HFFc6 (cell line): Measurements from ENCODE around the gene HSD17B12. TPM values are rescaled to one million over a fixed set of nuclear protein-coding genes. Genes with fewer than 3 reads are reported as not detected.

ENCODE experiments used
- DNase-seq: peaks from one replicate; pipeline ENCODE4 v3.0.0-alpha.2; 2018
- H3K27ac Mint-ChIP-seq: 2 replicates; pipeline ENCODE4 v1.8.0; 2020; ENCODE audit warnings: mild to moderate bottlenecking, mixed read lengths
- H3K27me3 Mint-ChIP-seq: 2 replicates; pipeline ENCODE4 v1.8.0; 2021; ENCODE audit warnings: mild to moderate bottlenecking, moderate library complexity, mixed read lengths; ENCODE audit not compliant: insufficient read depth
- H3K36me3 Mint-ChIP-seq: 2 replicates; pipeline ENCODE4 v1.8.0; 2021; ENCODE audit warnings: low read depth, mixed read lengths
- H3K4me1 Mint-ChIP-seq: 2 replicates; pipeline ENCODE4 v1.8.0; 2020; ENCODE audit warnings: low read depth, mixed read lengths
- H3K4me3 Mint-ChIP-seq: 2 replicates; pipeline ENCODE4 v1.8.0; 2020; ENCODE audit warnings: mild to moderate bottlenecking, moderate library complexity, mixed read lengths
- H3K9me3 Mint-ChIP-seq: 2 replicates; pipeline ENCODE4 v1.8.0; 2020; ENCODE audit warnings: mild to moderate bottlenecking, mixed read lengths
- CTCF ChIP-seq: fragments of 200-600 bp; sonication (generic); IDR thresholded peaks from 2 replicates; pipeline ENCODE4 v1.5.0; 2021; ENCODE audit warnings: antibody characterized with exemption, mild to moderate bottlenecking
- total RNA-seq, 6 experiments: library from RNA; stranded (reverse); fragmentation: NEBNext Ultra II Directional; extraction: Animal tissue kit (Norgen Biotek cat#: 25700); gene quantifications; 2 replicates in 1 of 6; 3 replicates in 5 of 6; pipeline ENCODE4 v1.2.3, GENCODE V29; 2021

HSD17B12 gene
- total RNA-seq, 6 experiments from 2014 or later: 89.1 to 119 (median 99.0) TPM

GRCh38 chr11:43639920-43640319 lies 40.6 kb upstream of the HSD17B12 start:
- peaks cover 4% of the 10 kb centered on the region; the same call in 1 of the 2 replicates for H3K4me1 Mint-ChIP-seq
- peaks cover 29% of the 10 kb centered on the region for H3K27me3 Mint-ChIP-seq
- H3K27ac Mint-ChIP-seq: no peak overlapping the region
- H3K36me3 Mint-ChIP-seq: no peaks in the 10 kb centered on the region
- H3K9me3 Mint-ChIP-seq: no peaks in the 10 kb centered on the region
- no peak overlapping the region for H3K4me3 Mint-ChIP-seq
- TF ChIP-seq CTCF: no peak
- DNase-seq: no peak

- Mint-ChIP-seq H3K9me3 (no peaks in the 10 kb centered on the region), H3K4me3 (peak overlapping the region; percentile 99), H3K36me3 (no peaks in the 10 kb centered on the region), H3K4me1 (peaks cover 8% of the 10 kb centered on the region; the same call in 1 of the 2 replicates), H3K27me3 (peaks cover 17% of the 10 kb centered on the region), H3K27ac (peak overlapping the region; percentile 75)
- no peak for TF ChIP-seq CTCF
- DNase-seq: peak; percentile 75
Measured at GRCh38 chr11:43643898-43644620, 36.5 kb upstream of the HSD17B12 start.

GRCh38 chr11:43644621-43645299 lies 35.8 kb upstream of the HSD17B12 start:
- Mint-ChIP-seq H3K27me3 (peaks cover 10% of the 10 kb centered on the region), H3K4me3 (peak overlapping the region; percentile 99), H3K36me3 (peaks cover 5% of the 10 kb centered on the region; the same call in 1 of the 2 replicates), H3K4me1 (peaks cover 8% of the 10 kb centered on the region; the same call in 1 of the 2 replicates), H3K9me3 (no peaks in the 10 kb centered on the region), H3K27ac (peak overlapping the region; percentile 75)
- TF ChIP-seq CTCF: no peak
- peak; percentile 1 for DNase-seq

DNA sequence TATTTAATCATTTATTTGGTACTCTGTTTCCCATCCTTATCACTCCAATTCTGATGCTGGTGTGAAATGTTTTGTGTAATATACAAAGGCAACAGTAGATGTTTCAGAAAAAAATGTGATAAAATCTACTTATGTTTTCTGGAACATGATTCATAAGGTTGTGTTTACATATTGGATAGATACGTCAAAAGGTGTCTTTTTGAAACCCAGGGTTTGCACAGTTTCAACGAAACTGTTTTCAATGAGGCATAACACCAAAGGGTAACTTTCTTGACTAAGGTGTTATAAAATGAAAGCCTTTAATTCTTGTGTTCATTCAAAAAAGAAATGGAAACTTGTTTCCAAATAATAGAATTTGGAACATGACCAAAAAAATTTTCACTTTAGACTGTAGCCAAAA lies 33.8 kb upstream of the HSD17B12 start:
- no peak for DNase-seq
- H3K4me1 Mint-ChIP-seq: peaks cover 8% of the 10 kb centered on the region; the same call in 1 of the 2 replicates
- no peak overlapping the region for H3K4me3 Mint-ChIP-seq
- H3K9me3 Mint-ChIP-seq: no peaks in the 10 kb centered on the region
- H3K36me3 Mint-ChIP-seq: peaks cover 8% of the 10 kb centered on the region; the same call in 1 of the 2 replicates
- no peak overlapping the region for H3K27ac Mint-ChIP-seq
- H3K27me3 Mint-ChIP-seq: peaks cover 4% of the 10 kb centered on the region; the same call in 1 of the 2 replicates
- no peak for TF ChIP-seq CTCF

DNA sequence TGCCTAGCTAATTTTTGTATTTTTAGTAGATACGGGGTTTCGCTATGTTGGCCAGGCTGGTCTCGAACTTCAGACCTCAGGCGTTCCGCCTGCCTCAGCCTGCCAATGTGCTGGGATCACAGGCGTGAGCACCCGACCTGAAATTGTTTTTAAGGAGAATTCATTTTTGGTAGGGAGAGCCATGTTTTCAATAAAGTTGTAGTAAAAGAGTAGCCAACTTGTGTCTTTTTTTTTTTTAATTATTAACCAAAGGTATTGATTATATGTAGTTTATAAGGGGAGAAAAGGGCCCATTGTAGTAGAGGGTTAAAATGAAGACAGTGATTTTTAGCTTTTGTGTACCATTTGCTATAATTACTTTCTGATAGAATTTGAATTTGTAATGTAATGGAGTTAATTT lies 31.6 kb upstream of the HSD17B12 start:
- Mint-ChIP-seq H3K4me3 (no peak overlapping the region), H3K27ac (no peak overlapping the region), H3K9me3 (no peaks in the 10 kb centered on the region), H3K4me1 (peaks cover 8% of the 10 kb centered on the region; the same call in 1 of the 2 replicates), H3K27me3 (peaks cover 7% of the 10 kb centered on the region), H3K36me3 (peaks cover 8% of the 10 kb centered on the region; the same call in 1 of the 2 replicates)
- no peak for DNase-seq
- TF ChIP-seq CTCF: no peak
